SU-DHL-6 (cell line): Measurements from ENCODE around the gene ZNF354B.
"Not testable (repeated sequence)": the region's sequence is repeated elsewhere in the genome, so short reads cannot be mapped to it uniquely, and the experiment has no call there.

Experiments
- EZH2phosphoT487 ChIP-seq: fragments of 200-600 bp; sonication (generic), shearing (Covaris generic); conservative IDR thresholded peaks from 2 replicates; pipeline ENCODE4 v1.6.1; 2018; ENCODE audit warnings: mild to moderate bottlenecking, antibody characterized with exemption, low read length, moderate library complexity, mixed read lengths
- TF ChIP-seq, protein P1 (sequence below): fragments of 200-600 bp; sonication (generic); IDR thresholded peaks from one replicate; pipeline ENCODE4 v1.5.1; 2017; ENCODE audit warnings: antibody characterized with exemption, mild to moderate bottlenecking, low read length, moderate library complexity; ENCODE audit not compliant: insufficient read depth, poor library complexity, severe bottlenecking

GRCh38 chr5:178840399-178840798 lies 19.4 kb upstream of the ZNF354B start:
- TF ChIP-seq, protein P1, sequence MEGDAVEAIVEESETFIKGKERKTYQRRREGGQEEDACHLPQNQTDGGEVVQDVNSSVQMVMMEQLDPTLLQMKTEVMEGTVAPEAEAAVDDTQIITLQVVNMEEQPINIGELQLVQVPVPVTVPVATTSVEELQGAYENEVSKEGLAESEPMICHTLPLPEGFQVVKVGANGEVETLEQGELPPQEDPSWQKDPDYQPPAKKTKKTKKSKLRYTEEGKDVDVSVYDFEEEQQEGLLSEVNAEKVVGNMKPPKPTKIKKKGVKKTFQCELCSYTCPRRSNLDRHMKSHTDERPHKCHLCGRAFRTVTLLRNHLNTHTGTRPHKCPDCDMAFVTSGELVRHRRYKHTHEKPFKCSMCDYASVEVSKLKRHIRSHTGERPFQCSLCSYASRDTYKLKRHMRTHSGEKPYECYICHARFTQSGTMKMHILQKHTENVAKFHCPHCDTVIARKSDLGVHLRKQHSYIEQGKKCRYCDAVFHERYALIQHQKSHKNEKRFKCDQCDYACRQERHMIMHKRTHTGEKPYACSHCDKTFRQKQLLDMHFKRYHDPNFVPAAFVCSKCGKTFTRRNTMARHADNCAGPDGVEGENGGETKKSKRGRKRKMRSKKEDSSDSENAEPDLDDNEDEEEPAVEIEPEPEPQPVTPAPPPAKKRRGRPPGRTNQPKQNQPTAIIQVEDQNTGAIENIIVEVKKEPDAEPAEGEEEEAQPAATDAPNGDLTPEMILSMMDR = not testable (repeated sequence)
- not testable (repeated sequence) for TF ChIP-seq EZH2phosphoT487
